ENCODE data around the gene ATG10. TPM values are rescaled to one million over a fixed set of nuclear protein-coding genes. Genes with fewer than 3 reads are reported as not detected.
"Not testable (repeated sequence)": the region's sequence is repeated elsewhere in the genome, so short reads cannot be mapped to it uniquely, and the experiment has no call there.

The ATG10 gene
- polyA plus RNA-seq, 1 experiment, result 1.7 TPM

DNA sequence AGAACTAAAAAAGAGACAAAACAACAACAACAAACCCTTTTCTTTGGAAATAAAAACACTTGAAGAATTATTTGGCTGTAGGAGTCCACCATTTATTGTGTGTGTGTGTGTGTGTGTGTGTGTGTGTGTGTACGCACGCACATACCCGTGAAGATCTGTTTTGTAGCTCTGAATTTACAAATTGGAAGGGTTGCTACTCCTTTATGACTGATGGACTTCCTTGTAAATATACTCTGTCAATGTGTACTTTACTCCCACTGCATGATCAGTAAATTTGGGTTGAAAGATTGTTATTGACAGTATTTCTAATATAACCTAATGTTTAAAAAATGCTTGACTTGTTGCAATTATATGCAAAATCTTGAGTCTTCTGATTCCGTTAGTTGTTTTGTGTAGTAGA is 148.1 kb downstream of the ATG10 start:
- Histone ChIP-seq H3K36me3 (ENCODE audit: control insufficient read depth, insufficient read depth, low read length) (no peaks in the 10 kb centered on the region), H3K27me3 (ENCODE audit: control insufficient read depth, insufficient read depth, low read length) (no peaks in the 10 kb centered on the region), H3K4me3 (ENCODE audit: low read depth, low read length) (no peak overlapping the region)
- CTCF ChIA-PET, result no interaction called here
- TF ChIP-seq, protein P1, sequence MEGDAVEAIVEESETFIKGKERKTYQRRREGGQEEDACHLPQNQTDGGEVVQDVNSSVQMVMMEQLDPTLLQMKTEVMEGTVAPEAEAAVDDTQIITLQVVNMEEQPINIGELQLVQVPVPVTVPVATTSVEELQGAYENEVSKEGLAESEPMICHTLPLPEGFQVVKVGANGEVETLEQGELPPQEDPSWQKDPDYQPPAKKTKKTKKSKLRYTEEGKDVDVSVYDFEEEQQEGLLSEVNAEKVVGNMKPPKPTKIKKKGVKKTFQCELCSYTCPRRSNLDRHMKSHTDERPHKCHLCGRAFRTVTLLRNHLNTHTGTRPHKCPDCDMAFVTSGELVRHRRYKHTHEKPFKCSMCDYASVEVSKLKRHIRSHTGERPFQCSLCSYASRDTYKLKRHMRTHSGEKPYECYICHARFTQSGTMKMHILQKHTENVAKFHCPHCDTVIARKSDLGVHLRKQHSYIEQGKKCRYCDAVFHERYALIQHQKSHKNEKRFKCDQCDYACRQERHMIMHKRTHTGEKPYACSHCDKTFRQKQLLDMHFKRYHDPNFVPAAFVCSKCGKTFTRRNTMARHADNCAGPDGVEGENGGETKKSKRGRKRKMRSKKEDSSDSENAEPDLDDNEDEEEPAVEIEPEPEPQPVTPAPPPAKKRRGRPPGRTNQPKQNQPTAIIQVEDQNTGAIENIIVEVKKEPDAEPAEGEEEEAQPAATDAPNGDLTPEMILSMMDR (IDR thresholded peaks at IDR 0.05; ENCODE audit: insufficient read depth, low read depth, low read length), result no peak
- DNase-seq (ENCODE audit: low read depth), result no peak
- POLR2A ChIA-PET, result no interaction called here

GRCh38 chr5:82129723-82130285 is 158.0 kb downstream of the ATG10 start:
- ChIA-PET POLR2A (no interaction called here), CTCF (no interaction called here)
- DNase-seq (ENCODE audit: low read depth), result no peak
- TF ChIP-seq, protein P1 (IDR thresholded peaks at IDR 0.05; ENCODE audit: insufficient read depth, low read depth, low read length), result no peak
- no peak overlapping the region for H3K4me3 ChIP-seq (ENCODE audit: low read depth, low read length)
- H3K36me3 ChIP-seq (ENCODE audit: control insufficient read depth, insufficient read depth, low read length), result no peaks in the 10 kb centered on the region
- H3K27me3 ChIP-seq (ENCODE audit: control insufficient read depth, insufficient read depth, low read length), result no peaks in the 10 kb centered on the region

GRCh38 chr5:82130602-82131001 is 158.8 kb downstream of the ATG10 start:
- H3K27me3 ChIP-seq (ENCODE audit: control insufficient read depth, insufficient read depth, low read length), result no peaks in the 10 kb centered on the region
- DNase-seq (ENCODE audit: low read depth), result no peak
- POLR2A ChIA-PET, result no interaction called here
- no peak overlapping the region for H3K4me3 ChIP-seq (ENCODE audit: low read depth, low read length)
- CTCF ChIA-PET, result interaction anchor here (0.8 kb wide), 1 partner anchor 16 kb away, joined by 3 read pairs; no protein-coding TSS in a partner anchor
- no peaks in the 10 kb centered on the region for H3K36me3 ChIP-seq (ENCODE audit: control insufficient read depth, insufficient read depth, low read length)
- TF ChIP-seq, protein P1 (IDR thresholded peaks at IDR 0.05; ENCODE audit: insufficient read depth, low read depth, low read length), result no peak

DNA sequence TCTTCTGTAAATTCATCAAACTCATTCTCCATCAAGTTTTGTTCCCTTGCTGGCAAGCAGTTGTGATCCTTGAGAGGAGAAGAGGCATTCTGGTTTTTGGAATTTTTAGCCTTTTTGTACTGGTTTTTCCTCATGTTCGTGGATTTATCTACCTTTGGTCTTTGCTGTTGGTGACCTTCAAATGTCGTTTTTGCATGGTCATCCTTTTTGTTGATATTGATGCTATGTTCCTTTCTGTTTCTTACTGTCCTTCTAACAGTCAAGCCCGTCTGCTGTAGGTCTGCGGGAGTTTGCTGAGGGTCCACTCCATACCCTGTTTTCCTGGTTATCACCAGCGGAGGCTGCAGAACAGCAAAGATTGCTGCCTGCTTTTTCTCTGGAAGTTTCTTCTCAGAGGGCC is 165.4 kb downstream of the ATG10 start:
- H3K4me3 ChIP-seq (ENCODE audit: low read depth, low read length), result no peak overlapping the region
- ChIA-PET CTCF (no interaction called here), POLR2A (no interaction called here)
- no peaks in the 10 kb centered on the region for H3K36me3 ChIP-seq (ENCODE audit: control insufficient read depth, insufficient read depth, low read length)
- H3K27me3 ChIP-seq (ENCODE audit: control insufficient read depth, insufficient read depth, low read length), result no peaks in the 10 kb centered on the region
- TF ChIP-seq, protein P1 (IDR thresholded peaks at IDR 0.05; ENCODE audit: insufficient read depth, low read depth, low read length), result no peak
- no peak for DNase-seq (ENCODE audit: low read depth)

DNA sequence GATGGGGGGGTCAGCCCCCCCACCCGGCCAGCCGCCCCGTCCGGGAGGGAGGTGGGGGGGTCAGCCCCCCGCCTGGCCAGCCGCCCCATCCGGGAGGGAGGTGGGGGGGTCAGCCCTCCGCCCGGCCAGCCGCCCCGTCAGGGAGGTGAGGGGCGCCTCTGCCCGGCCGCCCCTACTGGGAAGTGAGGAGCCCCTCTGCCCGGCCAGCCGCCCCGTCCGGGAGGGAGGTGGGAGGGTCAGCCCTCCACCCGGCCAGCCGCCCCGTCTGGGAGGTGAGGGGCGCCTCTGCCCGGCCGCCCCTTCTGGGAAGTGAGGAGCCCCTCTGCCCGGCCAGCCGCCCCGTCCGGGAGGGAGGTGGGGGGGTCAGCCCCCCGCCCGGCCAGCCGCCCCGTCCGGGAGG is 168.0 kb downstream of the ATG10 start:
- DNase-seq (ENCODE audit: low read depth); CTCF ChIA-PET; POLR2A ChIA-PET; H3K36me3 ChIP-seq (ENCODE audit: control insufficient read depth, insufficient read depth, low read length); H3K4me3 ChIP-seq (ENCODE audit: low read depth, low read length); H3K27me3 ChIP-seq (ENCODE audit: control insufficient read depth, insufficient read depth, low read length): not testable (repeated sequence)

DNA sequence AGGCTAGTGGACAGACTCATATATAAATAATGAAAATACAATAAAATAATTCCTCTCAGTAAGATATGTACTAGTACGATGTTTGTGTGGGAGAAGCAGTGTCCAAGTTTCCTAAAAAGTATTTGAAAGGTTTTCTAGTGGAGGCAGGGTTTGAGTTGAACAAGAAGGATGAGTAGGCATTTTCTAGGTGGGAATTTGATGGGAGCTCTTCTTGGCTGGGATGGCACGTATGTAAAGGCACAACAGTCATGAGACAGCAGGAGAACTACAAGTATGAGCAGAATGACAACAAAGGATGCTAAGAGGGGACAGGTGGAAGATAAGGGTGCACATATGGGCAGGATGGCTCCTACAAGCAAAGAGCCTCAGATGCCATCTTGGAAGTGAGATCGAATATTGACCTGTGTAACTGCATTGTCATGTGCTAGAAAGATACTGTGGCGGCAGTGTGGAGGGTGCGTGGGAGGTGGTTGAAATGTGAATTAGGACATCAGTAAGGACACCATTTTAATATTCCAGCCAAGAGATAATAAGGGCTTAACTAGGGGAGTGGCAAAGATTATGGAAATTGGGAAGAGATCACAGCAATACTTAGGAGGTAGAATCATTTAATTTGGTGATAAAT is 170.5 kb downstream of the ATG10 start:
- CTCF ChIA-PET, result interaction anchor here (0.6 to 1.0 kb wide), 3 partner anchors 637 to 1740 kb away, joined by 3 to 7 read pairs (median 4); no protein-coding TSS in a partner anchor

More for the DNA sequence above, 170.5 kb downstream of the ATG10 start:
- no peak for DNase-seq (ENCODE audit: low read depth)
- Histone ChIP-seq H3K36me3 (ENCODE audit: control insufficient read depth, insufficient read depth, low read length) (no peaks in the 10 kb centered on the region), H3K27me3 (ENCODE audit: control insufficient read depth, insufficient read depth, low read length) (no peaks in the 10 kb centered on the region), H3K4me3 (ENCODE audit: low read depth, low read length) (no peak overlapping the region)
- POLR2A ChIA-PET, result no interaction called here
- TF ChIP-seq, protein P1 (IDR thresholded peaks at IDR 0.05; ENCODE audit: insufficient read depth, low read depth, low read length), result no peak

Measured in BJ (cell line).